ENCODE results near the gene ADCY9. TPM values are rescaled to one million over a fixed set of nuclear protein-coding genes. Genes with fewer than 3 reads are reported as not detected.

Gene ADCY9
- total and polyA plus RNA-seq, 2 donors (not counting 1 experiment from before 2014, with no cell fraction given): 1.7 to 2.1 TPM

DNA sequence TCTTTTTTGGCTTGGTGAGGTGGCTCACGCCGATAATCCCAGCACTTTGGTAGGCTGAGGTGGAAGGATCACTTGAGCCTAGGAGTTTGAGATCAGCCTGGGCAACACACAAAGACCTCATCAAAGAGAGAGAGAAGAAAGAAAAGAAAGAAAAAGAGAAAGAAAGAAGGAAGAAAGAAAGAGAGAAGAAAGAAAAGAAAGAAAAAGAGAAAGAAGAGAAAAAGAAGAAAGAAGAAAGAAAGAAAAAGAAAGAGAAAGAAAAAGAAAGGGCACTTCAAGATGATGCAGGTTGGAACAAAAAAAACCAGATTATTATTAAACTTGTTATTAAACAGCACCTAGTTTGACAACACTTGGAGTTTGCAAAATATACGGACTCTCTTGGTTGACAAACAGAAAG, 21.2 kb upstream of the ADCY9 start:
- DNase-seq: no peak
- H3K4me1 ChIP-seq (ENCODE audit: control insufficient read depth in 2 of 2, insufficient read depth in 2 of 2, low read length in 2 of 2): peaks cover 0 to 7% of the 10 kb centered on the region in 2 donors
- H3K9me3 ChIP-seq (ENCODE audit: control extremely low read depth in 1 of 3, control insufficient read depth in 2 of 3, insufficient read depth in 1 of 3, low read length in 2 of 3): peaks cover 0 to 5% (median 0%) of the 10 kb centered on the region in 3 donors
- no peak overlapping the region for H3K4me2 ChIP-seq (replicated peaks; ENCODE audit: low read depth, low read length, poor library complexity, severe bottlenecking)
- ChIA-PET CTCF (no interaction called here), POLR2A (interaction anchor here (0.5 kb wide), 1 partner anchor 123 kb away, joined by 4 read pairs; no protein-coding TSS in a partner anchor)
- H3K9ac ChIP-seq (ENCODE audit: low read length): no peak overlapping the region
- H3K27me3 Mint-ChIP-seq: peaks cover 24% of the 10 kb centered on the region
- H3K4me1 Mint-ChIP-seq: no peaks in the 10 kb centered on the region
- no peaks in the 10 kb centered on the region for H3K79me2 ChIP-seq (ENCODE audit: control insufficient read depth, insufficient read depth, low read length)
- intact Hi-C loops (cut with micrococcal nuclease): no loop called here
- H4K20me1 ChIP-seq (ENCODE audit: control insufficient read depth, insufficient read depth, low read length, poor library complexity, severe bottlenecking): no peaks in the 10 kb centered on the region
- no peaks in the 10 kb centered on the region for H3K9me3 Mint-ChIP-seq (ENCODE audit: insufficient read depth)
- H3K4me3 ChIP-seq (ENCODE audit: control extremely low read depth in 1 of 5, extremely low read depth in 1 of 5, insufficient read depth in 1 of 5, low read depth in 2 of 5, low read length in 4 of 5): no peak overlapping the region
- H3K27me3 ChIP-seq (replicated peaks in 1 of 4; ENCODE audit: control extremely low read depth in 1 of 4, control insufficient read depth in 3 of 4, insufficient read depth in 4 of 4, low read length in 3 of 4): peaks cover 0 to 5% (median 0%) of the 10 kb centered on the region in 4 experiments
- 90% methylated on average over 3 of the region's 3 CpGs for WGBS (ENCODE audit: insufficient coverage)
- TF ChIP-seq EZH2 (IDR thresholded peaks at IDR 0.05; ENCODE audit: borderline replicate concordance, insufficient read depth, low read depth, low read length, poor library complexity, severe bottlenecking): no peak
- TF ChIP-seq, protein P1, sequence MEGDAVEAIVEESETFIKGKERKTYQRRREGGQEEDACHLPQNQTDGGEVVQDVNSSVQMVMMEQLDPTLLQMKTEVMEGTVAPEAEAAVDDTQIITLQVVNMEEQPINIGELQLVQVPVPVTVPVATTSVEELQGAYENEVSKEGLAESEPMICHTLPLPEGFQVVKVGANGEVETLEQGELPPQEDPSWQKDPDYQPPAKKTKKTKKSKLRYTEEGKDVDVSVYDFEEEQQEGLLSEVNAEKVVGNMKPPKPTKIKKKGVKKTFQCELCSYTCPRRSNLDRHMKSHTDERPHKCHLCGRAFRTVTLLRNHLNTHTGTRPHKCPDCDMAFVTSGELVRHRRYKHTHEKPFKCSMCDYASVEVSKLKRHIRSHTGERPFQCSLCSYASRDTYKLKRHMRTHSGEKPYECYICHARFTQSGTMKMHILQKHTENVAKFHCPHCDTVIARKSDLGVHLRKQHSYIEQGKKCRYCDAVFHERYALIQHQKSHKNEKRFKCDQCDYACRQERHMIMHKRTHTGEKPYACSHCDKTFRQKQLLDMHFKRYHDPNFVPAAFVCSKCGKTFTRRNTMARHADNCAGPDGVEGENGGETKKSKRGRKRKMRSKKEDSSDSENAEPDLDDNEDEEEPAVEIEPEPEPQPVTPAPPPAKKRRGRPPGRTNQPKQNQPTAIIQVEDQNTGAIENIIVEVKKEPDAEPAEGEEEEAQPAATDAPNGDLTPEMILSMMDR (IDR thresholded peaks at IDR 0.05): no peak
- H3K27ac ChIP-seq (ENCODE audit: low read length in 2 of 2): no peak overlapping the region
- no peak overlapping the region for H2AFZ ChIP-seq (ENCODE audit: insufficient read depth, low read depth, low read length, poor library complexity, severe bottlenecking)
- H3K27ac Mint-ChIP-seq: no peak overlapping the region
- no peak for ATAC-seq (ENCODE audit: low read depth)
- no peak overlapping the region for H3K4me3 Mint-ChIP-seq
- H3K36me3 ChIP-seq (replicated peaks in 1 of 2; ENCODE audit: control extremely low read depth in 1 of 2, control insufficient read depth in 1 of 2, extremely low read depth in 1 of 2, insufficient read depth in 2 of 2, low read length in 1 of 2): no peaks in the 10 kb centered on the region

DNA sequence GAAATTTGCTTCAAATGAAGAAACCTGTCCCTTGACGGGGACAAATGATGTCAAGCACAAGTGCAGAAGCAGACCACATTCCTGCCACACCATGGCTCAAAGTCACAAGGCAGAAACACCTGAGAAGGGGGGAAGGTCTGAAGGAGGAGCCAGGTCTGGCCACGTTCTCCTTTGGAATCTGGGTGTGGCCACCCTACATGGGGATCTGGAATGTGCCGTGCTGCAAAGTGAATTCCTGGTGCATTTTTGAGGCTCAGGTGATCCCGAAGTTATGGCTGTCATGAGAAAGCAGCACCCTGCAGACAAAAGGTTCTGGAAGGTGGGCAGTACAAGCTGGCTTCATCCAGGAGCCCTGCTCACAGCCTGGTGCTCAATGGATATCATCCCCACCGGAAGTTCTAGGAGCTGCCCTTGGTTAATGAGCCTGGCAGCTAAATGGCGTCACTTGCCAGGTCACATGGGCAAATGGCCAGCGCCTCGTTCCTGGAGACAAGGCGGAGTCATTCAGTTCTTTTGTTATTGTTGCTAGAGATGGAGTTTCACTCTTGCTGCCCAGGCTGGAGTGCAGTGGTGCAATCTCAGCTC, 20.1 kb upstream of the ADCY9 start:
- no peaks in the 10 kb centered on the region for H3K4me1 ChIP-seq (ENCODE audit: control insufficient read depth in 2 of 2, insufficient read depth in 2 of 2, low read length in 2 of 2)
- H3K27ac ChIP-seq (ENCODE audit: low read length in 2 of 2): no peak overlapping the region
- H3K9me3 ChIP-seq (ENCODE audit: control extremely low read depth in 1 of 3, control insufficient read depth in 2 of 3, insufficient read depth in 1 of 3, low read length in 2 of 3): peaks cover 0 to 5% (median 0%) of the 10 kb centered on the region in 3 donors
- no peaks in the 10 kb centered on the region for H4K20me1 ChIP-seq (ENCODE audit: control insufficient read depth, insufficient read depth, low read length, poor library complexity, severe bottlenecking)
- CTCF ChIA-PET: no interaction called here
- peaks cover 0 to 5% (median 0%) of the 10 kb centered on the region in 4 experiments for H3K27me3 ChIP-seq (replicated peaks in 1 of 4; ENCODE audit: control extremely low read depth in 1 of 4, control insufficient read depth in 3 of 4, insufficient read depth in 4 of 4, low read length in 3 of 4)
- intact Hi-C loops (cut with micrococcal nuclease): no loop called here
- no peak overlapping the region for H3K9ac ChIP-seq (ENCODE audit: low read length)
- ATAC-seq (ENCODE audit: low read depth) (no peak), DNase-seq (no peak)
- H3K36me3 ChIP-seq (replicated peaks in 1 of 2; ENCODE audit: control extremely low read depth in 1 of 2, control insufficient read depth in 1 of 2, extremely low read depth in 1 of 2, insufficient read depth in 2 of 2, low read length in 1 of 2): no peaks in the 10 kb centered on the region
- H3K4me3 ChIP-seq (ENCODE audit: control extremely low read depth in 1 of 5, extremely low read depth in 1 of 5, insufficient read depth in 1 of 5, low read depth in 2 of 5, low read length in 4 of 5): no peak overlapping the region
- H2AFZ ChIP-seq (ENCODE audit: insufficient read depth, low read depth, low read length, poor library complexity, severe bottlenecking): no peak overlapping the region
- POLR2A ChIA-PET: no interaction called here
- peaks cover 22% of the 10 kb centered on the region for H3K27me3 Mint-ChIP-seq
- no peaks in the 10 kb centered on the region for H3K4me1 Mint-ChIP-seq
- H3K9me3 Mint-ChIP-seq (ENCODE audit: insufficient read depth): no peaks in the 10 kb centered on the region
- H3K27ac Mint-ChIP-seq: no peak overlapping the region
- no peak overlapping the region for H3K4me2 ChIP-seq (replicated peaks; ENCODE audit: low read depth, low read length, poor library complexity, severe bottlenecking)
- no peak for TF ChIP-seq EZH2 (IDR thresholded peaks at IDR 0.05; ENCODE audit: borderline replicate concordance, insufficient read depth, low read depth, low read length, poor library complexity, severe bottlenecking)
- no peaks in the 10 kb centered on the region for H3K79me2 ChIP-seq (ENCODE audit: control insufficient read depth, insufficient read depth, low read length)
- no peak overlapping the region for H3K4me3 Mint-ChIP-seq
- 82% methylated on average over 8 of the region's 9 CpGs for WGBS (ENCODE audit: insufficient coverage)

Data from B cell (primary cell).